ENCODE measurements around the gene RNF125.

RNF125 gene

GRCh38 chr18:32091325-32091723 is 72.7 kb downstream of the RNF125 start:
- DNase-seq (ENCODE audit: low spot score), result no peak

DNA sequence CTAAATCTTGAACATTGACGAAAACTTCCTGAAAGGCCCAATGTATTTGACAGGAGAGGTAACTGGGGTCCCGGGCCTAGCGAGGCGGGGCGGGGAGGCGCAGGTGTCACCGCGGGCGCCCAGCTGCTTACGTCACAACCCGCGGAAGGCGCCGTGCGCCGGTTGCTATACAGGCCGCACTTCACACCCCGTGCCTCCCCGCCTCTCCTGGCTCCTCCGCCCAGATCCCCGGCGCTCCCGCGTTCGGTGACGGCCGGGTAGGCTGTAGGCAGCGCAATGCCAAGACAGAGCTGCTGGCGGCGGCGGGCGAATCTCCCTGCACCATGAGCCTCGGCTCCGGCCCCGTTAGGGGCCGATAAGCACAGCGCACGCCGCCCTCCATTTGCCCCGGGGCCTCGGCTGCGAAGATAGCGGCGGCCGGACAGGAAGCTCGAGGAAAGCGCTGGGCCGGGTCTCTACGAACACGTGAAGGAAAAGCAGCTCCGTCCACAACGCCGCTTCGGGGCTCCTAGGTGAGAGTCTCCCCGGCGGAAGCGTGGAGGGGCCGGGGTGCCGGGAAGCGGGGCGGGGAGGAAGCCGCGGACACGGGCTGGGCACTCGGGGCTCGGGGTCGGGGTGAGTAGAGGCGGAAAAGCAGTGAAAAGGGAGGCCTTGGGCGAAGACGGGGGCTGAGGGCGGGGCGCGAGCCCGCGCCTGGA is 73.2 kb downstream of the RNF125 start, which contains the start of gene RNF138:
RNF138 (plus strand) TSS at position 151 of the 698 bp plus-strand sequence. CDS start 903 bp downstream, outside the sequence.
- peak; percentile 90 for DNase-seq (ENCODE audit: low spot score)

- peak; percentile 99 for DNase-seq (ENCODE audit: low spot score)
Measured at GRCh38 chr18:32092422-32093101, 73.9 kb downstream of the RNF125 start.

- peak; percentile 66 for DNase-seq (ENCODE audit: low spot score)
Measured at GRCh38 chr18:32093102-32093511, 74.5 kb downstream of the RNF125 start.

GRCh38 chr18:32093523-32093922 is 74.9 kb downstream of the RNF125 start:
- no peak for DNase-seq (ENCODE audit: low spot score)

GRCh38 chr18:32095192-32095899 is 76.7 kb downstream of the RNF125 start:
- DNase-seq (ENCODE audit: low spot score), result no peak

GRCh38 chr18:32095900-32096229 is 77.2 kb downstream of the RNF125 start:
- no peak for DNase-seq (ENCODE audit: low spot score)

GRCh38 chr18:32096946-32097345 is 78.3 kb downstream of the RNF125 start:
- DNase-seq (ENCODE audit: low spot score), result no peak

GRCh38 chr18:32104516-32104915 is 85.9 kb downstream of the RNF125 start:
- DNase-seq (ENCODE audit: low spot score), result no peak

GRCh38 chr18:32110005-32110404 is 91.4 kb downstream of the RNF125 start:
- no peak for DNase-seq (ENCODE audit: low spot score)

GRCh38 chr18:32111706-32112105 is 93.1 kb downstream of the RNF125 start:
- no peak for DNase-seq (ENCODE audit: low spot score)

DNA sequence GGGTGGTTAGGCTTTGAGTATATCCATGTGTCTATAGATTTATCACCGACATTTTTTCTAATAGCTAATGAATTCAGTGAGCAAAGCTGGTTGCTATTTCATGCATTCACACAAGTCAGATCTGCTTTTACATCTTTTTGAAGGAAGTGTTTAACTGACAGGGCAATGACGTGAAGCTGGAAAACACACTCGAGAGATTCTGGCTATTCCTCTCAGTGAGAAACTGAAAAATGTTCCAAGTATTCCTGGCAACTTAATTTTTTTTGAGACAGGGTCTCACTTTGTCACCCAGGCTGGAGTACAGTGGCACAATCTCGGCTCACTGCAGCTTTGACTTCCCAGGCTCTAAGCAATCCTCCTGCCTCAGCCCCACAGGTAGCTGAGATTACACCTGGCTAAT is 94.2 kb downstream of the RNF125 start:
- DNase-seq (ENCODE audit: low spot score), result no peak

- DNase-seq (ENCODE audit: low spot score), result no peak
Measured at GRCh38 chr18:32114293-32114942, 95.8 kb downstream of the RNF125 start.

DNA sequence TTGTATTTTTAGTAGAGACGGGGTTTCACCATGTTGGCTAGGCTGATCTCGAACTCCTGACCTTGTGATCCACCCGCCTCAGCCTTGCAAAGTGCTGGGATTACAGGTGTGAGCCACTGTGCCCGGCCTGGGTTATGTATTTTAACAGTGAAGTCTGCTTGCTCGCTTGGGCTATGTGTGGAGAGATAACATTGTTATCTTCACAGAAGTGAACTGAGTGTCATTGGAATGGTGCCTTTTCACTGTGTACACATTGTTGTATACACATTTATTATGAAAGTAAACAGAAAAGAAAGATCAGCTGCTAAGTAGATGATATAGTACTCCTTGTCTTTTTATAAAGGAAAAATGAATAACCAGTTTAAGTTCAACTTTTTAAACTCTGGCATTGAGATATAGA is 103.4 kb downstream of the RNF125 start:
- DNase-seq (ENCODE audit: low spot score), result no peak
